Ectodermal cell (in vitro differentiated cells): Measurements from ENCODE around the gene TMEM250.

Experiments used
- H3K27ac ChIP-seq: 2 replicates; pipeline ENCODE4 v1.7.0; 2013; ENCODE audit warnings: mild to moderate bottlenecking, low read depth, low read length; ENCODE audit not compliant: insufficient read depth, poor library complexity, severe bottlenecking
- H3K27me3 ChIP-seq: 2 replicates; pipeline ENCODE4 v1.7.0; 2013; ENCODE audit warnings: mild to moderate bottlenecking, low read length; ENCODE audit not compliant: insufficient read depth, control insufficient read depth, poor library complexity, severe bottlenecking
- H3K36me3 ChIP-seq: one replicate; pipeline ENCODE4 v1.7.0; 2013; ENCODE audit warnings: low read length; ENCODE audit not compliant: control insufficient read depth, insufficient read depth
- H3K4me1 ChIP-seq: one replicate; pipeline ENCODE4 v1.7.0; 2013; ENCODE audit warnings: low read length; ENCODE audit not compliant: control insufficient read depth, insufficient read depth
- H3K4me3 ChIP-seq: 2 replicates; pipeline ENCODE4 v1.7.0; 2013; ENCODE audit warnings: low read depth, low read length, control low read depth; ENCODE audit not compliant: insufficient read depth
- H3K9me3 ChIP-seq: 2 replicates; pipeline ENCODE4 v1.7.0; 2013; ENCODE audit warnings: mild to moderate bottlenecking, low read length, moderate library complexity; ENCODE audit not compliant: control insufficient read depth
- whole genome bisulfite sequencing, 2 experiments: methylation state at CpG; one replicate each; pipeline ENCODE4 v1.1.7; 2013; ENCODE audit warnings: missing lambda C conversion rate in 2 of 2; 5-methylcytosine and 5-hydroxymethylcytosine counted together

The TMEM250 gene

GRCh38 chr9:136140966-136141365 lies 22.3 kb upstream of the TMEM250 start:
- 84 to 91% methylated on average over 13 to 14 of the region's 14 CpGs for WGBS, 2 experiments

GRCh38 chr9:136140046-136140445 lies 21.4 kb upstream of the TMEM250 start:
- Histone ChIP-seq H3K4me1 (no peaks in the 10 kb centered on the region), H3K4me3 (no peak overlapping the region), H3K9me3 (no peaks in the 10 kb centered on the region), H3K27ac (no peak overlapping the region), H3K36me3 (no peaks in the 10 kb centered on the region), H3K27me3 (peaks cover 4% of the 10 kb centered on the region)
- 91 to 95% methylated on average over 5 of the region's 5 CpGs for WGBS, 2 experiments

More at GRCh38 chr9:136140966-136141365, 22.3 kb upstream of the TMEM250 start:
- no peaks in the 10 kb centered on the region for H3K27me3 ChIP-seq
- no peaks in the 10 kb centered on the region for H3K4me1 ChIP-seq
- H3K27ac ChIP-seq, result no peak overlapping the region
- H3K9me3 ChIP-seq, result no peaks in the 10 kb centered on the region
- H3K4me3 ChIP-seq, result no peak overlapping the region
- H3K36me3 ChIP-seq, result no peaks in the 10 kb centered on the region

- Histone ChIP-seq H3K9me3 (no peaks in the 10 kb centered on the region), H3K27me3 (peaks cover 16% of the 10 kb centered on the region), H3K36me3 (no peaks in the 10 kb centered on the region), H3K4me1 (peaks cover 7% of the 10 kb centered on the region), H3K4me3 (no peak overlapping the region), H3K27ac (no peak overlapping the region)
- 23 to 26% methylated on average over 9 of the region's 9 CpGs for WGBS, 2 experiments
Measured at GRCh38 chr9:136138566-136138965, 19.9 kb upstream of the TMEM250 start.

GRCh38 chr9:136137321-136138265 lies 18.9 kb upstream of the TMEM250 start:
- Histone ChIP-seq H3K9me3 (no peaks in the 10 kb centered on the region), H3K36me3 (no peaks in the 10 kb centered on the region), H3K27me3 (peaks cover 23% of the 10 kb centered on the region), H3K27ac (no peak overlapping the region), H3K4me1 (peaks cover 9% of the 10 kb centered on the region), H3K4me3 (no peak overlapping the region)
- 86 to 91% methylated on average over 26 to 27 of the region's 27 CpGs for WGBS, 2 experiments

- peaks cover 27% of the 10 kb centered on the region for H3K27me3 ChIP-seq
- 88% methylated on average over 33 of the region's 33 CpGs for WGBS, 2 experiments
Measured at GRCh38 chr9:136136127-136136925, 17.7 kb upstream of the TMEM250 start.

GRCh38 chr9:136135326-136136126 lies 16.9 kb upstream of the TMEM250 start:
- peaks cover 27% of the 10 kb centered on the region for H3K27me3 ChIP-seq
- WGBS, 2 experiments, result 87% methylated on average over 18 of the region's 18 CpGs
- no peak overlapping the region for H3K27ac ChIP-seq
- H3K4me1 ChIP-seq, result peaks cover 9% of the 10 kb centered on the region
- H3K36me3 ChIP-seq, result no peaks in the 10 kb centered on the region
- no peak overlapping the region for H3K4me3 ChIP-seq
- H3K9me3 ChIP-seq, result no peaks in the 10 kb centered on the region

More at GRCh38 chr9:136136127-136136925, 17.7 kb upstream of the TMEM250 start:
- H3K4me1 ChIP-seq, result peaks cover 9% of the 10 kb centered on the region
- H3K9me3 ChIP-seq, result no peaks in the 10 kb centered on the region
- H3K4me3 ChIP-seq, result no peak overlapping the region
- no peak overlapping the region for H3K27ac ChIP-seq
- H3K36me3 ChIP-seq, result no peaks in the 10 kb centered on the region

GRCh38 chr9:136133959-136134484 lies 15.3 kb upstream of the TMEM250 start:
- Histone ChIP-seq H3K4me1 (peaks cover 9% of the 10 kb centered on the region), H3K36me3 (no peaks in the 10 kb centered on the region), H3K27me3 (peaks cover 27% of the 10 kb centered on the region), H3K27ac (no peak overlapping the region), H3K9me3 (no peaks in the 10 kb centered on the region), H3K4me3 (peak overlapping the region; percentile 41)
- 45 to 51% methylated on average over 18 of the region's 18 CpGs for WGBS, 2 experiments

- Histone ChIP-seq H3K4me3 (peak overlapping the region; percentile 41), H3K27ac (no peak overlapping the region), H3K27me3 (peaks cover 27% of the 10 kb centered on the region), H3K9me3 (no peaks in the 10 kb centered on the region), H3K4me1 (peaks cover 9% of the 10 kb centered on the region), H3K36me3 (no peaks in the 10 kb centered on the region)
- 6% methylated on average over 65 to 69 of the region's 69 CpGs for WGBS, 2 experiments
Measured at GRCh38 chr9:136133191-136133958, 14.7 kb upstream of the TMEM250 start.

GRCh38 chr9:136132512-136133050 lies 13.9 kb upstream of the TMEM250 start:
- WGBS, 2 experiments, result 65 to 67% methylated on average over 52 of the region's 52 CpGs

More at GRCh38 chr9:136132512-136133050, 13.9 kb upstream of the TMEM250 start:
- Histone ChIP-seq H3K27me3 (peaks cover 27% of the 10 kb centered on the region), H3K4me1 (peaks cover 9% of the 10 kb centered on the region), H3K4me3 (no peak overlapping the region), H3K9me3 (no peaks in the 10 kb centered on the region), H3K36me3 (no peaks in the 10 kb centered on the region), H3K27ac (no peak overlapping the region)
